NCI-H1048 (cell line): ENCODE data around the gene RBFOX2.
"Not testable (repeated sequence)": the region's sequence is repeated elsewhere in the genome, so short reads cannot be mapped to it uniquely, and the experiment has no call there.

ENCODE experiments used
- DNase-seq: peaks from one replicate; lab custom pipeline; 2025; lab: John Stamatoyannopoulos, UW

RBFOX2 gene

DNA sequence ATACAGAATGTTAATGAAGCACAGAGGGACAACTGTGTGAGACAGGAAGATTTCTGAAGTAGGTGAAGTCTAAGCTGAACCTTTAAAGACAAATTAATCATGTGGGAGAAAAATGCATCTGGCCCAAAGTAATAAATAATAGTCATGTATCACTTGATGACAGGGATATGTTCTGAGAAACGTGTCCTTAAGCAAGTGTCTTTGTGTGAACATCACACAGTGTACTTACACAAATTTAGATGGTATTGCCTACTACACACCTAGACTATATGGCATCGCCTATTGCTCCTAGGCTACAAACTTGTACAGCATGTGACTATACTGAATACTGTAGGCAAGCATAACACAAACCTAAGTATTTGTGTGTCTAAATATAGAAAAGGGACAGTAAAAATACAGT, 198.3 kb downstream of the RBFOX2 start:
- DNase-seq = no peak

DNA sequence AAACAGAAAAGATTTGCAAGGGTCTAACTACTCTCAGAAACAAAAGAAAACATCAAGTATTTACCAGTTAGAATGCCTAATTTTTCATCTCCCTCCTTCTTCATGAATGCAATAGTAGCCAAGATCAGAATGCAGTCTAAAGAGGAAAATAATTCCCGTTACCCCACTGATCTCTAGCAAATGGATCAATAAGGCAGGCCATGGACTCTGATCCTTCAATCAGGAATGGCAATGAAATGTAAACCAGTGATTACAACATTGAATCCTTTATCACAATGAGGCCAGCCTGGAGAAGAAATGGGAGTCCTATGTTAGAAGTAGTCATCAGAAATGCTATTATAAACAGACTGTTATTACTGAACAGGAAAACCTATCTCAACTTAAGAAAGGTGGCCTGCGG, 204.4 kb downstream of the RBFOX2 start:
- no peak for DNase-seq

DNA sequence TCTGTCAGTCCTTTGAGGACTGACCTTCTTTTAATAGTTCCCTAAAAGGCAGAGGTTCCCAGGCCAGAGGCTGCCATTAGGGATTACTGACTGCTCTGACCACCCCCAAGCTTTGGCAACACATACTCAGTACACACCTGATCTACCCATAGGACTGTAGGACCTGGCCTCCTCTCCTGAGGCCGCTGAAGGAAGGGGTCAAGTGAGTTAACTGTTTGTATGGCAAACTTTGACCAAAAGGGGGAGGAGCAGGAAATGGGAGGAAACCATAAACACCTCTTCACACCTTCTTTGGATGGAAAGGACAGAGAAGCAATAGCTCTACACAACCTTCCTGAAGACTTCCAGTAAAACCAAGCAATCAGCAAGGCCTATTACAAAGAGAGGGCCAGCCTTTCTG, 207.0 kb downstream of the RBFOX2 start:
- no peak for DNase-seq

DNA sequence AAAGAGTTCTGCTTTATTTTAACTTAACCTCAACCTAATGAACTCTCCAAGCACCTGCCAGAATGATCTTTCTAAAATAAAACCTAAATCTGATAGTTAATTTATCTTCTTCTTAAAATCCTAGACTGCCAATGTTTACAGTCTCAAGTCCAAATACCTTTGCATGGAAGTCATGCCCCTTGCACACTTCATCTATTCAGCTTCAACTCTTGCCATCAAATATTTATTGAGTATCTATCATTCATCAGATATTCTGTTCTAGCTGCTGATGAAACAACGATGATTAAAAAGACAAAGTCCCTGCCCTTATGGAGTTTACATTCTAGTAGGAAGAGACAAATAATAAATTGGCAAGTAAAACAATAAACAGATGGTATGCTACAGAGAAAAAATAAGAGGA, 209.2 kb downstream of the RBFOX2 start:
- DNase-seq = no peak

DNA sequence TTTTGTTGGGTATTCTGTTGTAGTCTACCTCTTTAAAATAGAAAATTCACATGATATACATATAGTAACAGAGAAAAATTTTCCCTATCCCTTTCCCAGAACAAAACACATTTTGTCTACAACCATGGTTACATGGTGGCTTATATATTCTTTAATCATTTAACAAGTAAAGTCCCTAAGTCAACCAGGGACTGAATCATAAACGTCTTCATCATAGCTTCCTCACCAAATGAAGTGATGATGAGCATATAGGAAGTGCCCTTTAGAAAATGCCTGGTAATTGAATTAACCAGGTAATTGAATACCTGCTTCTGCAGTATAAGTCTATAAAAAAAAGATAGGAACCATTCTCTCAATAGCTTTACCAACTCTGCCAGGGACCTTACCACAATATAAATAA, 209.7 kb downstream of the RBFOX2 start:
- DNase-seq = no peak

DNA sequence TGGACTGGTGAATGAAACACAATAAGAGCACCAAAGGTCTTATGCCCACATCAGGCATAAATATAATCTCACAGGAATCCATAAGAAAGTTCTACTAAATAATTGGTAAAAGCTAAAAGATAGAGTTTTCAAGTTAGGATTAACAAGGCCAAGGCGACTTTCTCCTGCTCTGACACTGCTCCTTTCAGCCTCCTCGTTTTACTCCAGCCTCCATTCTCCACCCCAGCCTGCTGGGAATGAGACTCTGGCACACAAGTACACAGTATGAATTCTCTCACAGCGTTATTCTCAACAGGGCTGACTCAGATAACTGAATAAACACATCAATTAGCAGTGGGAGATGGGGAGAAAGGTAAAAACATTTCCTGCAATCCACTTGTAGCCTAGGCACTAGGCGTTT, 216.0 kb downstream of the RBFOX2 start:
- DNase-seq = no peak

DNA sequence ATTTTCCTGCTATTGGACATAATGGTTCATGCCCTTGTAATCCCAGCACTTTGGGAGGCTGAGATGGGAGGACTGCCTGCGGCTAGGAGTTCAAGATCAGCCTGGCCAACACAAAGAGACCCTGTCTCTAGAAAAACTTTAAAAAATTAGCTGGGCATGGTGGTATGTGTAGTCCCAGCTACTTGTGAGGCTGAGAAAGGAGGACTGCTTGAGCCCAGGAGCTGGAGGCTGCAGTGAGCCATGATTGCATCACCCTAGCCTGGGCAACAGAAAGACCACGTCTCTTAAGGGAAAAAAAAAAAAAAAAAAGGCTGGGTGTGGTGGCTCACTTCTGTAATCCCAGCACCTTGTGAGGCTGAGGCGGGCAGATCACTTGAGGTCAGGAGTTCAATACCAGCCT, 217.0 kb downstream of the RBFOX2 start:
- DNase-seq = no peak

- no peak for DNase-seq
Observed at GRCh38 chr22:35809816-35810215, 218.8 kb downstream of the RBFOX2 start.

DNA sequence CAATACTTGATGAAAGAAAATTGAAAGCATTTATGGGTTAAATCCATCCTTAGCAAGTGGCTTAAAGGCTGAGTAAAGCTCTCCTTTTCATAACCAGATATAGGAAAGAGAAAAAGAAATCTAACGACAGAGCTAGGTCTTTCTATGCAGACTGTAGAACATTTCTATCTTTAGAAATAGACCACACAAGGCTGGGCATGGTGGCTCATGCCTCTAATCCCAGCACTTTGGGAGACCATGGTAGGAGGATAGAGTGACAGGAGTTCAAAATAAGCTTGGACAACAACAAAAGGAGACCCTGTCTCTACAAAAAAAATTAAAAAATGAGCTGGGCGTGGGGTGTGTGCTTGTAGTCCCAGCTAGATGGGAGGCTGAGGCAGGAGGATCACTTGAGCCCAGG, 220.2 kb downstream of the RBFOX2 start:
- DNase-seq = no peak

GRCh38 chr22:35806668-35807067, 222.0 kb downstream of the RBFOX2 start:
- DNase-seq = not testable (repeated sequence)

DNA sequence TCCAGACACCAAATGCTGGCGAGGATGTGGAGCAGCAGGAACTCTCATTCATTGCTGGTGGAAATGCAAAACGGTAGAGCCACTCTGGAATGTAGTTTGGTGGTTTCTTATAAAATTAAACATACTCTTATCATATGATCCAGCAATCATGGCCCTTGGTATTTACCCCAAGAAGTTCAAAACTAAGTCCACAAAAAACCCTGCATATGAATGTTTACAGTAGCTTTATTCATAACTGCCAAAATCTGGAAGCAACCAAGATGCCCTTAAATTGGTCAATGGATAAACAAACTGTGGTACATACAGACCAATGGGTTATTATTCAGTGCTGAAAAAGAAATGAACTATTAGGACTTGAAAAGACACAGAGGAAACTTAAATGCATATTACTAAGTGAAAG, 223.2 kb downstream of the RBFOX2 start:
- DNase-seq = no peak

GRCh38 chr22:35804421-35804820, 224.2 kb downstream of the RBFOX2 start:
- no peak for DNase-seq

DNA sequence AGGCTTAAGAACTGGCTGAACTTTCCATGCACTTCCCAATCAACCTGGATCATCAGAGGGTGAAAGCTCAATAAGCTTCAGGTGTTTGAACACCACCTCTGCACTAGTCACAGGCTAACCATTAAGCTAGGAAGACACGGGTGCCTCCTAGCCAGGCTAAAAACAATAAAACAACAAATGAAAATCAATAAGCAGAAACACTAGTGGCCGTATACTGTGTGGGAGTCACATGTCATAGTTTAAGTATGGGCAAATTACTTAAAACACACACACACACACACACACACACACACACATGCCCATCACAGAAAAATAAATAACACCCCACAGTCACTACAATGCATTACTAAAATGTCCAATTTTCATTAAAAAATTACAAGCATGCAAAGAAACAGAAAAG, 225.7 kb downstream of the RBFOX2 start:
- no peak for DNase-seq

DNA sequence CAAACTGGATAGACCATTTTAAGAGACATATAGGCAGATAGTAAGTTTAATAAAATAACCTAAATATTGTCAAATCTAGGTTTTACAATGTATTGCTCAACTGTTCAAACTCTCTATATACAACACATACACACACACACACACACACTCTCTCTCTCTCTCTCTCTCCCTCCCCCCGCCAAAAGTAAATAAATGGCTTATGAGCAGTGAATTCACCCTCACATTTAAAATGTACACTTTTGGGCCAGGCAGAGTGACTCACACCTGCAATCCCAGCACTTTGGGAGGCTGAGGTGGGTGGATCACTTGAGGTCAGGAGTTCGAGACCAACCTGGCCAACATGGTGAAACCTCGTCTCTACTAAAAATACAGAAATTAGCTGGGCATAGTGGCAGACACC, 227.3 kb downstream of the RBFOX2 start:
- not testable (repeated sequence) for DNase-seq

DNA sequence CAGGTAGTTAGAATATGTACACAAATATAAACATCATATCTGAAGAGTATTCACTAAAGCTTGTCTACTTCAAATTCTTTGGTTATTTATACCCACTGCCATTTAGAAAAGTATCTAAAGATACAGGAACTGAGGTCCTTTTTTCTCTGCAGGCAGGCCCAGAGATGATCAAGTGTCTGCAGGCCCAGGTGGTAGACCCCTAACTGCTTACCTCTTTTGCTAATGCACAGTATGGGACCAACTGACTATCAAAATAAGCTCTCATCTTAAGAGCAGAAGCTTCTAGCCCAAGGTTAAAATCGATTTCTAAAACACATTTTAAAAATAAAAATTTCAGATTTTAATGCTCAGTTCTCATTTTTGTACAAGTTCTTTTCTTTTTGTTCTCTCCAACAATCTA, 229.5 kb downstream of the RBFOX2 start:
- no peak for DNase-seq

GRCh38 chr22:35797411-35797810, 231.2 kb downstream of the RBFOX2 start:
- DNase-seq = no peak

- no peak for DNase-seq
Observed at GRCh38 chr22:35795476-35795875, 233.1 kb downstream of the RBFOX2 start.

- no peak for DNase-seq
Observed at GRCh38 chr22:35792506-35792905, 236.1 kb downstream of the RBFOX2 start.

DNA sequence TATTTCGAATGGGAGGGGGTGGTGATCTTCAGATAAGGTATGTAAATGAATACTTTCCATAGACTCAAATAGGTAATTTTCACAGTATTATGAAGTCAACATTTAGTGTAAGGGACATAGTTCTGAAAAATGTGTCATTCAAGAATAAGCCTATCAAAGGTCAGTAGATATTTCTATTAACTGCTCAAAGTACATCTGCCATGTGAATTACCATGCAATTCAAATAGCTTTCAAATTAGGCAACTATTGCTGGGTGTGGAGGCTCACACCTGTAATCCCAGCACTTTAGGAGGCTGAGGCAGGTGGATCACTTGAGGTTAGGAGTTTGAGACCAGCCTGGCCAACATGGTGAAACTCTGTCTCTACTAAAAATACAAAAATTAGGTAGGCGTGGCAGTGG, 236.8 kb downstream of the RBFOX2 start:
- DNase-seq = not testable (repeated sequence)

GRCh38 chr22:35785181-35785923, 243.3 kb downstream of the RBFOX2 start:
- no peak for DNase-seq

DNA sequence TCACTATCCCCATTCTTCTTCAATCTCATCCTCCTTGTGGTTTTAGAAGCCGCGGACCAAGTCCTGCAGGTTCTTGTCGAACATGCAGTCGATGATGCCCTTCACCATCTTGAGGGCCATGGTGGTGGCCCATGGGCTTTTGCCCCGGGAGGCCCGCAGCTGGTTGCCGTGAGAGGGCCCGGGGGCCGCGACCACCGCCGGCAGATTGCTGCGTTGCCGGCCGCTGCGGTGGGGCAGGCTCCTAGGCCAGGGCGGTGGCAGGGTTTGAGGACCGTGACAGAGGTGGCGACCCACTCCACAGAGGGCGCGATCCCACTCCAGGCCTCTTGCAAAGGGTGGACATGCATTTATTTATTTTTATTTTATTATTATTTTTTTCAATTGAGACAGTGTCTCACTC, 244.0 kb downstream of the RBFOX2 start:
- no peak for DNase-seq

DNA sequence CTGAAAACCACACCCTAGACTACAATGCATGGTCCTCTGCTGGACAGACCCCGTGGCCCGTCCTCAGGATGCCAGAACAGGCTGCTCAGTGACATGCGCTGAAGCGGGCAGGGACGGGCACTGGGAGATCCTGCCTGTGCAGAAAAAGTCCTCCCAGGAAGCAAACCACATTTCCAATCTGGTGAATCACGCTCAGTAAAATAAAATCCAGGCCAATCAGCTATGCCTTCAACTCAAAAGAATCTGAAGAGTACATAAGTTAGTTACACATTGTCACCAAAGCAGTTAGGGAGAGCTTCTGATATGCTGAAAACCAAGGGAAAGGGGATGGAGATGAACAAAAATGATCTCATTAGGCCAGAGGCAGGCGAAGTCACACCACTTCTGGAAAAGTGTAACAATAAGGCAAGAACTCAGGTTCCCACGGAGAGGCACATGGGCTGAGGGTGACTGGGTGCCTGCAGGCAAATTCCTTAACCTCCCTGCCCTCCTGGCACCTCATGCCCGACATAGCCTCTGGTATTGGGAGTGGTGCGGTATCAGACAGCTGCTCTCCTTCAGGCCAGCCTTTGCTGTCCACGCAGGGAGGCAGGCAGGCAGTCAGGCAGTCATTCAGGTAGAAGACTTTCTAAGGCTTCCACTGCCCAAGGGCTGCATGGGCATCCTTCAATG, 244.5 kb downstream of the RBFOX2 start:
- DNase-seq = no peak

GRCh38 chr22:35782504-35782903, 246.1 kb downstream of the RBFOX2 start:
- no peak for DNase-seq

GRCh38 chr22:35781898-35782297, 246.7 kb downstream of the RBFOX2 start:
- no peak for DNase-seq
